ENCODE data around the gene CAMK1D. TPM values are rescaled to one million over a fixed set of nuclear protein-coding genes. Genes with fewer than 3 reads are reported as not detected.
A peak's percentile ranks its signal among the peaks of the same experiment; 100 is the strongest.

CAMK1D gene
- total RNA-seq, 1 donor from 2014 or later = 1.5 TPM

GRCh38 chr10:12561307-12561706 lies 212.0 kb downstream of the CAMK1D start:
- DNase-seq (ENCODE audit: low read depth) = no peak

- no peak for DNase-seq (ENCODE audit: low read depth)
Observed at GRCh38 chr10:12561720-12562119, 212.4 kb downstream of the CAMK1D start.

DNA sequence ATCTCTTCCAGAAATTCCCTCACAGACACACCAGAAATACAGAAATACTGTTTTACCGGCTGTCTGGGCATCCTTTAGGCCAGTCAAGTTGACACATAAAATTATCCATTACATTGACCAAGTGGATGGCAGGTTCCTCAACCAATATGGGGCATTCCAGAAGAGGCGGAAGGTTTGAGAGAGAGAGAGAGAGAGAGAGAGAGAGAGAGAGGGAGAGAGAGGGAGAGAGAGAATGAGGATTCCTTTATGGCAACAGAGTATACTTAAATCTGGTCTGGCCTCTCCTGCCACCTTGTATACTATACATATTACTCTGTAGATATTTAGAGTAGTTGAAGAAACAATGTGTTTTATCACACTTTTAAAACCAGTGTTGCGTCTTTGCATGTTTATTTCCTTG lies 214.1 kb downstream of the CAMK1D start:
- no peak for DNase-seq (ENCODE audit: low read depth)

DNA sequence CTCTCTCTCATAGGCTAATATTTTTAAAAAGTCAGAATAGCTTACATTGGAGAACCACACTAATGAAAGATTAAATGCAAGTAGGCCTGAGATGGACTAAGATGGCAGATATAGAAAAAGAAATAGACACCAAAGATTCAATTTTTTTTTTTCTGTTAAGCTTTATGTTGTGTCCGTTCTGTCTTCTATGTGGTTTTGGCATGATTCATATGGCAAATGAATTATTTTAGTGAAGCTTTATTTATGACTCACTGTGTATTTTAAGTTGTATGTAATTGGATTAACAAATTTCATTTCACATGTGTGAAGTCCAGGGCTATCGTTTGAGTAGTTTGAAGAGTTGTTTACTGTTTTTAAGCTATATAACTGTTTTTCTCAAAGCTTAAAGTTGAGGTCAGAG lies 214.8 kb downstream of the CAMK1D start:
- DNase-seq (ENCODE audit: low read depth) = no peak

DNA sequence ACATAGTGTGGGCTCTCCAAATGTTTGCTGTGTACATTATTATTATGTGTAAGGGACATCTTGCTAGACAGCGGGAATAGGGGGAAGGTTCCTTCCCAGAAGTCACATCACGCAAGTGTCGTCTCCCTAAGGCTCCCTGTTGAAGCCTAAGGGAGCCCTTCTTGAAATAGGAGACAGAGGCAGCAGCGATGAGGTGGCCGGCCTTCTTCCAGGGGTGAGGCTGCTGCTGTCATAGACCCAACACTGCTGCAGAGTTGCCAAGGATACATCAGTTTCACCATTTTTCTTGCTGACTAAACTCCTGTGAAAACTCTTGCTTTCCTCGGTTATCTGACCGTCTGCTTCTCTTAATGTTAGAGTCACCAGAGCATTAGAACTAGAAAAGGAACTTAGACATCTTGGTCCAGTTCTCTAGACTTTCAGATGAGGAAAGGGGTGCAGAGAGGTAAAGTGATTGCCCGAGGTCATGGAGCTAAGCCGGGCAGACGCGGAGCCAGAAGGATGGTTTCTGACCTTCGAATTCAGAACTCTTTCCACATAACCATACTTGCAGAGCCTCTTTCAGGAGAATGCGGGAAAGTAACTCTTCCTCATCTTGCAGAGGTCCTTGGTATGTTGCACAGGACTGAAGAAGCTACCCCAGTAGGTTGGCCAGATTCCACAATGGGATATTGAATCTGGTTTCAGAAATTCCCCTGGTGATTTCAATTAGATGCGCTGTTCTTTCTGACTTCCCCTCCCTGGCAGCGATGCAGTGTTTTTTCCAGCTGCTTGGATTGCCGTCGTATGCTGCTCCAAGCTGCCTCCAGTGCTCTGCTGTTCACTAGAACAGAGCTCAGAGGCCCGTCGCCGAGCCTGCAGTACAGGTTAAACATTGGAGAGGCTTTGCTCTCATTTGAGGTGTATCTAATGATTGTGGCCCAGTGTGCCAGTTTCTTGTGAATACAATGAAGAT lies 217.1 kb downstream of the CAMK1D start:
- DNase-seq (ENCODE audit: low read depth) = no peak

- no peak for DNase-seq (ENCODE audit: low read depth)
Observed at GRCh38 chr10:12568391-12569009, 219.2 kb downstream of the CAMK1D start.

GRCh38 chr10:12572281-12572680 lies 222.9 kb downstream of the CAMK1D start:
- DNase-seq (ENCODE audit: low read depth) = no peak

GRCh38 chr10:12577610-12578009 lies 228.3 kb downstream of the CAMK1D start:
- DNase-seq (ENCODE audit: low read depth) = no peak

GRCh38 chr10:12579954-12580858 lies 230.9 kb downstream of the CAMK1D start:
- DNase-seq (ENCODE audit: low read depth) = peak; percentile 89

- DNase-seq (ENCODE audit: low read depth) = no peak
Observed at GRCh38 chr10:12583891-12584595, 234.7 kb downstream of the CAMK1D start.

GRCh38 chr10:12586741-12587140 lies 237.4 kb downstream of the CAMK1D start:
- no peak for DNase-seq (ENCODE audit: low read depth)

DNA sequence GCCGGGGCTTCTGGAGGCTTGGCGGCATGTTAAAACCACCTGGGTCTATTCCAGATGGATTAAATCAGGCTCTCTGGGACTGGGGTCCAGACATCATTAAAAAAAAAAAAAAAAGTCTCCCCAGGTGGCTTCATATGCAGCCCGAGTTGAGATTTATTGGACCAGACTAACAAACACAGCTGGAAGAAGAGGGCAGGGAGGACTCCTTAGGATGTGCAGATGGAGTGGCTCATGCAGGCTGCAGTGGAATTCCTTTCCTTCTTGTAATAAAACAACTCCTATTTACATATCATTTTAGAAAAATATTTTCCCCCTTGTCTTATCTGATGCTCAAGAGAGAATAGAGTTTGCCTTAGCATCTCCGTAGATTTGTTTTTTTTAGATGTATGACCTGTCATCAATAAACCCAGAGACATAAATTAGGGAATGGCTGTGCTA lies 238.1 kb downstream of the CAMK1D start:
- DNase-seq (ENCODE audit: low read depth) = no peak

GRCh38 chr10:12588091-12588860 lies 238.9 kb downstream of the CAMK1D start:
- no peak for DNase-seq (ENCODE audit: low read depth)

- no peak for DNase-seq (ENCODE audit: low read depth)
Observed at GRCh38 chr10:12589291-12589690, 239.9 kb downstream of the CAMK1D start.

DNA sequence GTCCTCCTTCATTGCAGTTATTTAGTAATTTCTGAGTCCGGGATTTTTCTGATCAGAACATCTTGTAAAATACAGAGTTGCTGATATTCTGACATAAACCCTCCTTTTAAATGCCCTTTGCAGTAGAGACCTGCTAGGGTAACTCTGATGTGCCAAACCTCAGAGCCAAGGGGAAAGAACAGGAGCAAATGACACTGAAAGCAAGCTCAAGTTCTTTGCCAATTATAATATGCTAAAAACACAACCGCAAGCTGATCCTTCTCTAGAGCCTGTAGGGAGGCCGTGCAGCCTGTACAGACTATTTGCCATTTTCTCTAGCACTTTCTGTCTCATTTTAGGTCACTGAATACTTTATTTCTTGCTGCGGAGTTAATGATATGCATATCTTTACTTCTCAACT lies 240.4 kb downstream of the CAMK1D start:
- DNase-seq (ENCODE audit: low read depth) = no peak

DNA sequence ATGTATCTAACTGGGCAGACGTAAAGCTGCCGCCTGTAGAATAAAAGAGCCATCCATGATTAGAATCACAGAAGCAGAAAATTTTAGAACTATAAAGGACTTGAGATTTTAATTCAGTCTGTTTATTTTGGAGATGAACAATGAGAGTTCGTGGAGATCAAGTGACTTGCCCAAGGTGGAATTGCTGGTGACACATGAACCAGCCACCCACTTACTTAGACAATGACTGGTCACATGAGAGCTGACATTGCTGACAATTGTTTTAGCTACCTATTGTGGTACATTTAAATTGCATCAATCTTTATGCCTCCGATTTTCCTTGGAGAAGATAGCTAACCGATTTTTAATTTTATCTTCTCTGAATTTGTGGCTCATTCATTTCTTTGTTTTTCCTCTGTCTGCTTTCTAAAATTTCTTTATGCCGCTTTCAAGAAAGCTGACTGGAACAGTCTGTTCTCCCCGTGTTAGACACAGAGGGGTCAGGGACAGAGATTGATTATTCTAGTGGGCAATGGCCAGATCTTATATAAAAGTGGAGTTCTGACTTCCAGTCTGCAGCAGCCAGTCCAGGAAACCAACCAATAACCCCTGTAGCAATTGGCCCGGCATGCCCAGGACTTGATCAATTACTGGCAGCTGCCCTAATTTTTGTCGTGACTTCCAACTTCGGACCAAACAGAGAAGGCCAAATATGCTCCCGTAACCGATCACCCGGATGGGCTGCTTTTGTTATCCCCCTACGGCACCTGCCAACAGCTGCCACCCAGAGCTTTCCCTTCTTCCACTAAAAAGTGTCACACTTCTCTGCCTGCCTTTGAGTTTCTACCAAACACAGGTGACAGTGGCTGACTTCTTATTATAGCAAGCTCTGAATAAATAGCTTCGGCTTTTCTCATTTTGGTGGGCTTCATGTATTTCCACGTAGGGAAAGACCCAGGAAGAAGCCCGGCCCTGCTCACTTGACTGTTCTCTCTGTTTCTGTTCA lies 241.6 kb downstream of the CAMK1D start:
- no peak for DNase-seq (ENCODE audit: low read depth)

GRCh38 chr10:12592967-12593366 lies 243.6 kb downstream of the CAMK1D start:
- no peak for DNase-seq (ENCODE audit: low read depth)

DNA sequence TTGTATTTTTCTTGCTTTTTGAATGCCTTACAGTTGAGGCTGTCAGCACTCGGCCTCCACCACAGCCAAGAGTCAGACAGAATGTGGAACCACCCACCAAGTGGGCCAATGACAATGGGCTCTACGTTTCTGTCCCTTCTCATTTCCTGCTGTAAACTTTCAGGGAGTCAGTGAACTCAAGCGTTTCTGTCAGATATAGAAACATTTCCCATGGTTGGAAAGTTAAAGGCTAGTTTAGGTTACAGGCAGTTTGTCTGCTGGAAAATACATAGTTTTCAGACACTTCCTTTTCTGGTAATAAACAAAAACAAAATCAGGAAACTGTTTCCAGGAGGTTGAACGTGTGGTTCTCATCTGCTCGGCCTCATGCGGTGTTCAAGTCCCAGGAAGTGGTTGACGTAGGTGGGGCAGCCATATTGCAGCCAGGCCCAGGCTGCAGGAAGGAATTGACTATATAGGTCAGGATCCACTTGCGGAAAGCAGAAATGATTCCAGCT lies 245.1 kb downstream of the CAMK1D start:
- no peak for DNase-seq (ENCODE audit: low read depth)

GRCh38 chr10:12595936-12596576 lies 246.7 kb downstream of the CAMK1D start:
- DNase-seq (ENCODE audit: low read depth) = no peak
